ENCODE results near the gene NEK5. TPM values are rescaled to one million over a fixed set of nuclear protein-coding genes. Genes with fewer than 3 reads are reported as not detected.

Gene NEK5
- total RNA-seq, 1 donor from 2014 or later: not detected

DNA sequence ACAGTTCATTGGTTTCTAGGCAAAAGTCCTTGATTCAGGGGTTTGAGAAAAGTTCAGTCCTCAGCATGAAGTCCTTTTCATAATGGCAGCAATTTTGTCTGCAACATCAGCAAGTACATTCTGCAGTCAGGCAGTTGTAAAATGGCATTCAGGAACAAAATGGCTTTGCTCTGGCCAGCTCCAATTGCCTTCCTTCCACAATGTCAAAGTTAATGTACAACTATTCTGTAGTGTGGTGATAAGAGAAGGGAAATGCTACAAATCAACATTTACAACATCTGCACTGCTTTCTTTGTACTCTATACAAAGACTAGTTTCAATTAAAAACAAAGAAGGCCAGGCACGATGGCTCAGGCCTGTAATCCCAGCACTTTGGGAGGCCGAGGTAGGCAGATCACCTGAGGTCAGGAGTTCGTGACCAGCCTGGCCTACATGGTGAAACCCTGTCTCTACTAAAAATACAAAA is 32.3 kb upstream of the NEK5 start:
- H3K27me3 Mint-ChIP-seq: no peaks in the 10 kb centered on the region
- H3K4me3 Mint-ChIP-seq: no peak overlapping the region
- H3K27ac Mint-ChIP-seq: no peak overlapping the region
- TF ChIP-seq, protein P1, sequence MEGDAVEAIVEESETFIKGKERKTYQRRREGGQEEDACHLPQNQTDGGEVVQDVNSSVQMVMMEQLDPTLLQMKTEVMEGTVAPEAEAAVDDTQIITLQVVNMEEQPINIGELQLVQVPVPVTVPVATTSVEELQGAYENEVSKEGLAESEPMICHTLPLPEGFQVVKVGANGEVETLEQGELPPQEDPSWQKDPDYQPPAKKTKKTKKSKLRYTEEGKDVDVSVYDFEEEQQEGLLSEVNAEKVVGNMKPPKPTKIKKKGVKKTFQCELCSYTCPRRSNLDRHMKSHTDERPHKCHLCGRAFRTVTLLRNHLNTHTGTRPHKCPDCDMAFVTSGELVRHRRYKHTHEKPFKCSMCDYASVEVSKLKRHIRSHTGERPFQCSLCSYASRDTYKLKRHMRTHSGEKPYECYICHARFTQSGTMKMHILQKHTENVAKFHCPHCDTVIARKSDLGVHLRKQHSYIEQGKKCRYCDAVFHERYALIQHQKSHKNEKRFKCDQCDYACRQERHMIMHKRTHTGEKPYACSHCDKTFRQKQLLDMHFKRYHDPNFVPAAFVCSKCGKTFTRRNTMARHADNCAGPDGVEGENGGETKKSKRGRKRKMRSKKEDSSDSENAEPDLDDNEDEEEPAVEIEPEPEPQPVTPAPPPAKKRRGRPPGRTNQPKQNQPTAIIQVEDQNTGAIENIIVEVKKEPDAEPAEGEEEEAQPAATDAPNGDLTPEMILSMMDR (IDR thresholded peaks at IDR 0.05): no peak
- peaks cover 24% of the 10 kb centered on the region for H3K4me1 Mint-ChIP-seq
- H3K36me3 Mint-ChIP-seq (ENCODE audit: low read depth): peaks cover 6% of the 10 kb centered on the region
- H3K9me3 Mint-ChIP-seq: no peaks in the 10 kb centered on the region
- POLR2A ChIA-PET: interaction anchor here (1.8 to 2.7 kb wide), 2 partner anchors 33 to 149 kb away, joined by 8 to 13 read pairs; partner anchors contain the start of gene ALG11
- no peak for DNase-seq
- ATAC-seq (ENCODE audit: low read depth): no peak
- CTCF ChIA-PET: interaction anchor here (0.9 kb wide), 1 partner anchor 11 kb away, joined by 3 read pairs; no protein-coding TSS in a partner anchor
- intact Hi-C loops (cut with micrococcal nuclease): no loop called here

DNA sequence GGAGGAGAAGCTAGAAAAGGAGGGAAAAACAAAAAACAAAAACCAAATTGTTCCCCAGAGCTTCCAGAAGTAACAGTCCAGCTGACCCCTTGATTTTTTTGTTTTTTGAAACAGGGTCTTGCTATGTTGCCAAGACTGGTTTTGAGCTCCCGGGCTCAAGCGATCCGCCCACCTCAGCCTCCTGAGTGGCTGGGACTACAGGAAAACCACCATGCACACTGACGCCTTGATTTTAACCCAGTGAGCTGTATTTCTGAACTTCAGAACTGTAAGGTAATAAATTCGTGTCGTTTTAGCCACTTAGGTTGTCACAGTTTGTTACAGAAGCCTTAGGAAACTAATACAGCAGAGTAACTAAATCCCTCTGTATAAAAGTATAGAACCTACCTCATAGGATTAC is 31.6 kb upstream of the NEK5 start:
- POLR2A ChIA-PET: interaction anchor here (1.5 to 2.7 kb wide), 3 partner anchors 34 to 456 kb away, joined by 5 to 13 read pairs (median 8); partner anchors contain the start of gene ALG11
- no peak overlapping the region for H3K27ac Mint-ChIP-seq
- H3K9me3 Mint-ChIP-seq: no peaks in the 10 kb centered on the region
- no peak for DNase-seq
- TF ChIP-seq, protein P1 (IDR thresholded peaks at IDR 0.05): no peak
- H3K27me3 Mint-ChIP-seq: no peaks in the 10 kb centered on the region
- peaks cover 2% of the 10 kb centered on the region for H3K36me3 Mint-ChIP-seq (ENCODE audit: low read depth)
- H3K4me3 Mint-ChIP-seq: peak overlapping the region; percentile 19
- CTCF ChIA-PET: interaction anchor here (0.9 to 1.3 kb wide), 4 partner anchors 12 to 874 kb away, joined by 3 to 4 read pairs (median 3); partner anchors contain the start of gene ALG11
- peaks cover 24% of the 10 kb centered on the region for H3K4me1 Mint-ChIP-seq
- intact Hi-C loops (cut with micrococcal nuclease): no loop called here
- ATAC-seq (ENCODE audit: low read depth): no peak

DNA sequence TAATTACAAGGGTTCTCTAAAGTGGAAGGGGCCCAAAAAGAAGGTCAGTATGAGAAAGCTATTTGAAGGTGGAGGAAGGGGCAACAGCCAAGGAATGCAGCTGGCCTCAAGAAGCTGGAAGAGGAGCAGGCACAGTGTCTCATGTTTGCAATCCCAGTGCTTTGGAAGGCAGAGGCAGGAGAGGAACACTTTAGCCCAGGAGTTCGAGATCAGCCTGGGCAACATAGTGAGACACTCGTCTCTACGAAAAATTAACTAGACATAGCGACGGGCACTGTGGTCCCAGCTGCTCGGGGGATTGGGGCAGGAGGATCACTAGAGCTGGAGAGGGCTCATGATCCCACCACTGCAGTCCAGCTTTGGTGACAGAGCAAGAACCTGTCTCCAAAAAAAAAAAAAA is 31.2 kb upstream of the NEK5 start:
- DNase-seq: no peak
- Mint-ChIP-seq H3K4me1 (peaks cover 24% of the 10 kb centered on the region), H3K27ac (peak overlapping the region; percentile 74), H3K27me3 (no peaks in the 10 kb centered on the region), H3K4me3 (peak overlapping the region; percentile 90), H3K36me3 (ENCODE audit: low read depth) (peaks cover 2% of the 10 kb centered on the region), H3K9me3 (no peaks in the 10 kb centered on the region)
- ChIA-PET CTCF (interaction anchor here (0.9 to 1.3 kb wide), 4 partner anchors 12 to 874 kb away, joined by 3 to 4 read pairs (median 3); partner anchors contain the start of gene ALG11), POLR2A (interaction anchor here (1.5 to 2.7 kb wide), 4 partner anchors 35 to 457 kb away, joined by 5 to 13 read pairs (median 7); partner anchors contain the start of genes ALG11 and VPS36)
- no peak for ATAC-seq (ENCODE audit: low read depth)
- TF ChIP-seq, protein P1 (IDR thresholded peaks at IDR 0.05): no peak
- intact Hi-C loops (cut with micrococcal nuclease): no loop called here

DNA sequence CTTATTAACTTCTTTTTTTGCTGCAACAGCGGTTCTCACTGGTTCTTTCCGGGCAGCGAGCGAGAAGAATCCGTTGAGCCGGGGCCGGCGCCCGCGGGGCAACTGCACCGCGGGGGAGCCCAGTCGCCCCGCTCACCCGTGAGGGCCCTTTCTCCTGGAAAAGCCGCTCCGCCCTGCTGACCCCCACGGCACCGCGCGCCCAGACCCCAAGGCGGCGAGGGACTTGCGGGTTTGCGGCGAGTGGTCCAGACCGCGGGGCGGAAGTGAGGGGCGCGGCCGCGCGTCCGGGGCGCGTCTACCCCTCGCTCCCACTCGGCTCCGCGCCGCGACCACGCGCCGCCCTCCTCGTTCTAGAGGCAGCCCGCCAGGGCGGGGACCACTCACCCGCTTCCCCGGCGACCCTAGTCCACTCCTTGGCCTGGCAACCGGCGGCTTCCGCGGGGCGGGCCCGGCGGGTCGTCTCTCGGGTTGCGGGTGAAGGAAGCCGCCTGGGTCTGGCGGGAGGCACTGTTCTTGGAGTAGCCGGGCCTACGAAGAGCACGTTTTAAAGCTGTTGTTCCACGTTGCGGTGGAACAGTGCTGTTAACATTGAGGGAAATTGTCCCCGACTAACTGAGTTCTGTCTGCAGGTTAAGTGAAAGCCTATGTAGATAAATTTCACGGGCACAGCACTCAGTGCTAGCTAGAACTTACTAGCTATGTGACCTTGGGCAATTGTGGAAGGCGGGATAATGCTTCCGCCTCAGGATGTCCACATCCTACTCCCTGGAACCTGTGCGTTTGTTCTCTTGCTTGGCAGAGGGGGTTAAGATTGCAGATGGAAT is 30.5 kb upstream of the NEK5 start, which contains the start of gene NEK3:
NEK3 (minus strand) TSS at position 439 of the 824 bp plus-strand sequence. CDS start 3,406 bp downstream, outside the sequence.
- Mint-ChIP-seq H3K4me3 (peak within 1 kb of the TSS; percentile 90), H3K27me3 (no peaks in the 10 kb centered on the region), H3K27ac (peak within 1 kb of the TSS; percentile 81), H3K36me3 (ENCODE audit: low read depth) (peaks cover 2% of the 10 kb centered on the region), H3K9me3 (no peaks in the 10 kb centered on the region), H3K4me1 (peaks cover 24% of the 10 kb centered on the region)
- peak; percentile 69 for DNase-seq
- POLR2A ChIA-PET: interaction anchor here (1.0 to 2.7 kb wide), 6 partner anchors 32 to 457 kb away, joined by 3 to 13 read pairs (median 6); partner anchors contain the start of genes ALG11 and VPS36
- CTCF ChIA-PET: interaction anchor here (0.9 to 1.3 kb wide), 3 partner anchors 29 to 873 kb away, joined by 3 read pairs; partner anchors contain the start of gene ALG11
- peak; percentile 81 for ATAC-seq (ENCODE audit: low read depth)
- TF ChIP-seq, protein P1 (IDR thresholded peaks at IDR 0.05): no peak
- intact Hi-C loops (cut with micrococcal nuclease): loop anchor here (1.0 kb wide), 4 partner anchors 32 to 575 kb away; partner anchors contain the start of genes ALG11 and WDFY2
